ENCODE data around the gene SORBS2.

- TF ChIP-seq POLR2A (IDR thresholded peaks at IDR 0.05) (peak in 1 of 2 donors; percentile 49), CTCF (IDR thresholded peaks at IDR 0.05) (no peak)
Observed at GRCh38 chr4:185542626-185543315, 269.2 kb downstream of the SORBS2 start.

All from thyroid gland (tissue), 4 donors.